ENCODE data around the gene RTRAF. TPM values are rescaled to one million over a fixed set of nuclear protein-coding genes. Genes with fewer than 3 reads are reported as not detected.

RTRAF gene
- total RNA-seq, 1 donor from 2014 or later, result 178 TPM

DNA sequence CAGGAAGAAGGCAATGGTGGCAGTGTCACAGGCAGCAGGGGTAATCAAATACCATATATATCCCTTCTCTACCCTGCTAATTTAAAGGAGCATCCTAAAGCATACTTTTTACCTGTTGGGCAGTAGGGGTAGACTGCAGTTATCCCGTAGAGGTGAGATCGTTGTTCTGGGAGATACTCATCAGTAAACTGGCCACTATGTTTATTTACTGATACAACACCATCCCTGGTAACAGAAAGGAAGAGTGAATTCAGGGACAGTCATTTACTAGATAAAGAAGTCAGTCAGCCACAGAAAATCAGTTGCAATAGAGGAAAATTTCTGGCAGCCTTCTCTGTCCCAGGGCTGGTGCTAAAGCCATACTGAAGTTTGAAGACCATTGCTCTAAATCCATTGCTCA lies 16.3 kb downstream of the RTRAF start:
- TF ChIP-seq, protein P1, sequence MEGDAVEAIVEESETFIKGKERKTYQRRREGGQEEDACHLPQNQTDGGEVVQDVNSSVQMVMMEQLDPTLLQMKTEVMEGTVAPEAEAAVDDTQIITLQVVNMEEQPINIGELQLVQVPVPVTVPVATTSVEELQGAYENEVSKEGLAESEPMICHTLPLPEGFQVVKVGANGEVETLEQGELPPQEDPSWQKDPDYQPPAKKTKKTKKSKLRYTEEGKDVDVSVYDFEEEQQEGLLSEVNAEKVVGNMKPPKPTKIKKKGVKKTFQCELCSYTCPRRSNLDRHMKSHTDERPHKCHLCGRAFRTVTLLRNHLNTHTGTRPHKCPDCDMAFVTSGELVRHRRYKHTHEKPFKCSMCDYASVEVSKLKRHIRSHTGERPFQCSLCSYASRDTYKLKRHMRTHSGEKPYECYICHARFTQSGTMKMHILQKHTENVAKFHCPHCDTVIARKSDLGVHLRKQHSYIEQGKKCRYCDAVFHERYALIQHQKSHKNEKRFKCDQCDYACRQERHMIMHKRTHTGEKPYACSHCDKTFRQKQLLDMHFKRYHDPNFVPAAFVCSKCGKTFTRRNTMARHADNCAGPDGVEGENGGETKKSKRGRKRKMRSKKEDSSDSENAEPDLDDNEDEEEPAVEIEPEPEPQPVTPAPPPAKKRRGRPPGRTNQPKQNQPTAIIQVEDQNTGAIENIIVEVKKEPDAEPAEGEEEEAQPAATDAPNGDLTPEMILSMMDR (IDR thresholded peaks at IDR 0.05; ENCODE audit: partially characterized antibody, unreplicated experiment), result no peak
- H3K4me1 Mint-ChIP-seq (ENCODE audit: low read depth, unreplicated experiment), result no peaks in the 10 kb centered on the region
- DNase-seq, result no peak
- H3K36me3 Mint-ChIP-seq (ENCODE audit: unreplicated experiment), result no peaks in the 10 kb centered on the region
- no peaks in the 10 kb centered on the region for H3K9me3 Mint-ChIP-seq (ENCODE audit: unreplicated experiment)
- no peak overlapping the region for H3K27ac Mint-ChIP-seq (ENCODE audit: unreplicated experiment)
- H3K4me3 Mint-ChIP-seq (ENCODE audit: unreplicated experiment), result no peak overlapping the region
- H3K27me3 Mint-ChIP-seq (ENCODE audit: unreplicated experiment), result no peaks in the 10 kb centered on the region

DNA sequence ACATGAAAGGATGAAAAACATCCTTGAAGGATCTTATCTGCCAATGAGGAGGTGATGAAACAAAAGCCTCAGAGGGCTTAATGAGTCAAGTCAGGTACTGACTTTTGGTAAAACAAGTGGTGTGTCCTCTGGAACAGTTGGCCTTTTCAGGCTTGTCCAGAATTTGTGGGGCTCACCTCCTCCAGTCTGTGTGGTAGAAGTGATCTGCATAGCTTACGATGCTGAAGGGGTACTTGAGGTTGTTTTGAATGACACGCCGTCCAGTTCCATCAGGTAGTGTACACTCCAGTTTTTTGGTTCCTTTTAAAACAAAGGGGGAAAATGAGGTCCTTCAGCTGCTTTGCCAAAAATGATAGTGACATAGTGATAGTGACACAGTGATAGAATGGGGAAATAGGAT lies 17.0 kb downstream of the RTRAF start:
- no peaks in the 10 kb centered on the region for H3K9me3 Mint-ChIP-seq (ENCODE audit: unreplicated experiment)
- no peak for DNase-seq
- H3K36me3 Mint-ChIP-seq (ENCODE audit: unreplicated experiment), result no peaks in the 10 kb centered on the region
- H3K27ac Mint-ChIP-seq (ENCODE audit: unreplicated experiment), result no peak overlapping the region
- TF ChIP-seq, protein P1 (IDR thresholded peaks at IDR 0.05; ENCODE audit: partially characterized antibody, unreplicated experiment), result no peak
- no peak overlapping the region for H3K4me3 Mint-ChIP-seq (ENCODE audit: unreplicated experiment)
- H3K27me3 Mint-ChIP-seq (ENCODE audit: unreplicated experiment), result no peaks in the 10 kb centered on the region
- H3K4me1 Mint-ChIP-seq (ENCODE audit: low read depth, unreplicated experiment), result peaks cover under 1% of the 10 kb centered on the region

- DNase-seq, result no peak
- H3K9me3 Mint-ChIP-seq (ENCODE audit: unreplicated experiment), result no peaks in the 10 kb centered on the region
- H3K27ac Mint-ChIP-seq (ENCODE audit: unreplicated experiment), result no peak overlapping the region
- no peaks in the 10 kb centered on the region for H3K27me3 Mint-ChIP-seq (ENCODE audit: unreplicated experiment)
- H3K4me3 Mint-ChIP-seq (ENCODE audit: unreplicated experiment), result no peak overlapping the region
- TF ChIP-seq, protein P1 (IDR thresholded peaks at IDR 0.05; ENCODE audit: partially characterized antibody, unreplicated experiment), result no peak
- H3K4me1 Mint-ChIP-seq (ENCODE audit: low read depth, unreplicated experiment), result peaks cover 4% of the 10 kb centered on the region
- H3K36me3 Mint-ChIP-seq (ENCODE audit: unreplicated experiment), result no peaks in the 10 kb centered on the region
Observed at GRCh38 chr14:52007211-52007610, 17.9 kb downstream of the RTRAF start.

- TF ChIP-seq, protein P1 (IDR thresholded peaks at IDR 0.05; ENCODE audit: partially characterized antibody, unreplicated experiment), result no peak
- Mint-ChIP-seq H3K4me3 (ENCODE audit: unreplicated experiment) (no peak overlapping the region), H3K4me1 (ENCODE audit: low read depth, unreplicated experiment) (peaks cover 7% of the 10 kb centered on the region), H3K36me3 (ENCODE audit: unreplicated experiment) (no peaks in the 10 kb centered on the region), H3K27me3 (ENCODE audit: unreplicated experiment) (no peaks in the 10 kb centered on the region), H3K27ac (ENCODE audit: unreplicated experiment) (no peak overlapping the region), H3K9me3 (ENCODE audit: unreplicated experiment) (no peaks in the 10 kb centered on the region)
- DNase-seq, result no peak
Observed at GRCh38 chr14:52007637-52008036, 18.3 kb downstream of the RTRAF start.

DNA sequence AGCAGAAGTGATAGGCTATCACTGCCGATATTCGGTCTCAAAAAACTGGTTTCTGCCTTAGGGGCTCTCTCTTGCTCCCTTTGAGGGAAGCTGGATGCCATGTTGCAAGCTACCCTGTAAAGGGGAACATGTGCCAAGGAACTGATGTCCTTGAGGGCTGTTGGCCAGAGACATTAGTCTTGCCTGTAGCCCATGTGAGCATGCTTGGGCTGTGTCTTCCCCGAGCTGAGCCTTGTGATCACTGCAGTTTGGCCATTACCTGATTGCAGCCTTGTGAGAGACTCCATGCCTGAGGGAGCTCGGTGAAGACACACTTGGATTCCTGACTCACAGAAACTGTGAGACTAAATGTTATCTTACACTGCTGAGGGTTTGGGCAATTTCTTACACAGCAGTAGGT lies 18.8 kb downstream of the RTRAF start:
- no peaks in the 10 kb centered on the region for H3K27me3 Mint-ChIP-seq (ENCODE audit: unreplicated experiment)
- H3K9me3 Mint-ChIP-seq (ENCODE audit: unreplicated experiment), result no peaks in the 10 kb centered on the region
- TF ChIP-seq, protein P1 (IDR thresholded peaks at IDR 0.05; ENCODE audit: partially characterized antibody, unreplicated experiment), result no peak
- no peak overlapping the region for H3K27ac Mint-ChIP-seq (ENCODE audit: unreplicated experiment)
- H3K4me3 Mint-ChIP-seq (ENCODE audit: unreplicated experiment), result no peak overlapping the region
- DNase-seq, result no peak
- H3K36me3 Mint-ChIP-seq (ENCODE audit: unreplicated experiment), result no peaks in the 10 kb centered on the region
- peaks cover 10% of the 10 kb centered on the region for H3K4me1 Mint-ChIP-seq (ENCODE audit: low read depth, unreplicated experiment)

Measured in glutamatergic neuron (in vitro differentiated cells).